Parathyroid adenoma (tissue), 2 donors: Measurements from ENCODE around the gene VPS35L.

Source experiments
- H2AFZ ChIP-seq: fragments of 300-600 bp; sonication (generic); one replicate; pipeline ENCODE4 v1.7.0; 2017; ENCODE audit warnings: antibody characterized with exemption, mild to moderate bottlenecking
- H3K27ac ChIP-seq: fragments of 300-600 bp; sonication (generic); one replicate; pipeline ENCODE4 v1.7.0; 2017
- H3K27me3 ChIP-seq: fragments of 300-600 bp; sonication (generic); one replicate; pipeline ENCODE4 v1.7.0; 2017; ENCODE audit warnings: low read length; ENCODE audit not compliant: control insufficient read depth, insufficient read depth
- H3K36me3 ChIP-seq: fragments of 300-600 bp; sonication (generic); one replicate; pipeline ENCODE4 v1.7.0; 2017; ENCODE audit warnings: low read length; ENCODE audit not compliant: control insufficient read depth, insufficient read depth
- H3K4me1 ChIP-seq: fragments of 300-600 bp; sonication (generic); one replicate; pipeline ENCODE4 v1.7.0; 2017; ENCODE audit warnings: control low read depth
- H3K4me2 ChIP-seq: fragments of 300-600 bp; sonication (generic); one replicate; pipeline ENCODE4 v1.7.0; 2017; ENCODE audit warnings: low read length
- H3K4me3 ChIP-seq: fragments of 300-600 bp; sonication (generic); one replicate; pipeline ENCODE4 v1.7.0; 2017; ENCODE audit warnings: low read depth, low read length
- H3K79me2 ChIP-seq: fragments of 300-600 bp; sonication (generic); one replicate; pipeline ENCODE4 v1.7.0; 2017; ENCODE audit warnings: control low read depth
- H3K9ac ChIP-seq: fragments of 300-600 bp; sonication (generic); one replicate; pipeline ENCODE4 v1.7.0; 2017; ENCODE audit warnings: mild to moderate bottlenecking
- H3K9me3 ChIP-seq: fragments of 300-600 bp; sonication (generic); one replicate; pipeline ENCODE4 v1.7.0; 2017; ENCODE audit warnings: low read length; ENCODE audit not compliant: control insufficient read depth
- CTCF ChIP-seq: fragments of 300-600 bp; sonication (generic); IDR thresholded peaks from one replicate; pipeline ENCODE4 v1.7.0; 2017; ENCODE audit warnings: antibody characterized with exemption, mild to moderate bottlenecking
- donor health status: primary hyperparathyroidism.

VPS35L gene

GRCh38 chr16:19613834-19614233, 58.3 kb downstream of the VPS35L start:
- no peaks in the 10 kb centered on the region for H3K36me3 ChIP-seq

GRCh38 chr16:19616241-19616640, 60.7 kb downstream of the VPS35L start:
- TF ChIP-seq CTCF, result no peak
- Histone ChIP-seq H3K36me3 (no peaks in the 10 kb centered on the region), H2AFZ (no peak overlapping the region), H3K4me1 (peaks cover 2% of the 10 kb centered on the region), H3K79me2 (peaks cover 3% of the 10 kb centered on the region), H3K9ac (no peak overlapping the region), H3K9me3 (no peaks in the 10 kb centered on the region), H3K27ac (no peak overlapping the region), H3K4me2 (no peak overlapping the region), H3K27me3 (no peaks in the 10 kb centered on the region), H3K4me3 (no peak overlapping the region)

More at GRCh38 chr16:19613834-19614233, 58.3 kb downstream of the VPS35L start:
- no peak for TF ChIP-seq CTCF
- Histone ChIP-seq H2AFZ (no peak overlapping the region), H3K4me1 (peaks cover 12% of the 10 kb centered on the region), H3K4me2 (no peak overlapping the region), H3K27ac (no peak overlapping the region), H3K9ac (no peak overlapping the region), H3K9me3 (no peaks in the 10 kb centered on the region), H3K79me2 (peaks cover 3% of the 10 kb centered on the region), H3K4me3 (no peak overlapping the region), H3K27me3 (no peaks in the 10 kb centered on the region)

GRCh38 chr16:19618876-19619275, 63.4 kb downstream of the VPS35L start:
- Histone ChIP-seq H2AFZ (no peak overlapping the region), H3K4me1 (no peaks in the 10 kb centered on the region), H3K9ac (no peak overlapping the region), H3K27ac (no peak overlapping the region), H3K4me3 (no peak overlapping the region), H3K79me2 (peaks cover 3% of the 10 kb centered on the region), H3K4me2 (no peak overlapping the region), H3K36me3 (no peaks in the 10 kb centered on the region), H3K9me3 (no peaks in the 10 kb centered on the region), H3K27me3 (no peaks in the 10 kb centered on the region)
- TF ChIP-seq CTCF, result no peak

- no peaks in the 10 kb centered on the region for H3K4me1 ChIP-seq
- TF ChIP-seq CTCF, result no peak
- no peak overlapping the region for H3K4me2 ChIP-seq
- no peak overlapping the region for H3K9ac ChIP-seq
- H3K27ac ChIP-seq, result no peak overlapping the region
- H3K27me3 ChIP-seq, result no peaks in the 10 kb centered on the region
- no peak overlapping the region for H3K4me3 ChIP-seq
- no peaks in the 10 kb centered on the region for H3K9me3 ChIP-seq
- H3K79me2 ChIP-seq, result peaks cover 3% of the 10 kb centered on the region
- H3K36me3 ChIP-seq, result no peaks in the 10 kb centered on the region
- no peak overlapping the region for H2AFZ ChIP-seq
Observed at GRCh38 chr16:19621445-19621844, 65.9 kb downstream of the VPS35L start.

- Histone ChIP-seq H3K27me3 (no peaks in the 10 kb centered on the region), H3K36me3 (no peaks in the 10 kb centered on the region), H3K9ac (no peak overlapping the region), H3K79me2 (no peaks in the 10 kb centered on the region), H2AFZ (no peak overlapping the region), H3K4me1 (no peaks in the 10 kb centered on the region), H3K4me2 (no peak overlapping the region), H3K27ac (no peak overlapping the region), H3K4me3 (no peak overlapping the region), H3K9me3 (no peaks in the 10 kb centered on the region)
- no peak for TF ChIP-seq CTCF
Observed at GRCh38 chr16:19625039-19625438, 69.5 kb downstream of the VPS35L start.
